H1 (cell line): ENCODE measurements around the gene ERVFRD-1. TPM values are rescaled to one million over a fixed set of nuclear protein-coding genes. Genes with fewer than 3 reads are reported as not detected.

Source experiments
- CTCF ChIA-PET: fragments of 300-600 bp; sonication (Branson Sonifier 250); formaldehyde crosslinking; loops from one replicate; lab custom pipeline; 2021; ENCODE audit not compliant: partially characterized antibody; lab: Charles Lee
- POLR2A ChIA-PET: fragments of 300-600 bp; sonication (Branson Sonifier 250); formaldehyde crosslinking; loops from one replicate; lab custom pipeline; 2021; ENCODE audit warnings: inconsistent platforms; ENCODE audit not compliant: partially characterized antibody; lab: Charles Lee
- DNase-seq, 2 experiments: peaks; one replicate each; pipeline versions ENCODE4 v3.0.0 to v3.0.0-alpha.2; 2010 to 2022; ENCODE audit warnings: low spot score in 2 of 2, low read depth in 1 of 2, mixed read lengths in 1 of 2
- FAIRE-seq: peaks from 2 replicates; lab custom pipeline; 2011; peaks lifted over from hg19 to GRCh38; lab: Jason Lieb, UNC
- H2AFZ ChIP-seq: 2 replicates; pipeline ENCODE4 v1.8.1; 2012; ENCODE audit warnings: low read length, inconsistent platforms
- H2AK5ac ChIP-seq: 2 replicates; pipeline ENCODE4 v1.6.1; 2013; ENCODE audit warnings: low read depth, low read length
- H2BK120ac ChIP-seq: replicated peaks from 2 replicates; pipeline ENCODE3; 2013; ENCODE audit warnings: low read depth, low read length, inconsistent platforms
- H2BK12ac ChIP-seq: 2 replicates; pipeline ENCODE4 v1.6.1; 2013; ENCODE audit warnings: low read depth, low read length
- H2BK15ac ChIP-seq: 2 replicates; pipeline ENCODE4 v1.6.1; 2013; ENCODE audit warnings: low read length
- H2BK20ac ChIP-seq: 2 replicates; pipeline ENCODE4 v1.6.1; 2013; ENCODE audit warnings: low read length
- H2BK5ac ChIP-seq: 2 replicates; pipeline ENCODE4 v1.6.1; 2013; ENCODE audit warnings: low read depth, low read length
- H3K14ac ChIP-seq: 2 replicates; pipeline ENCODE4 v1.6.1; 2013; ENCODE audit warnings: inconsistent platforms; ENCODE audit not compliant: insufficient read length
- H3K18ac ChIP-seq: 2 replicates; pipeline ENCODE4 v1.6.1; 2013; ENCODE audit warnings: low read length; ENCODE audit errors: extremely low read depth
- H3K23ac ChIP-seq: 2 replicates; pipeline ENCODE4 v1.6.1; 2013; ENCODE audit warnings: inconsistent platforms; ENCODE audit not compliant: insufficient read length
- H3K23me2 ChIP-seq: 2 replicates; pipeline ENCODE4 v1.6.1; 2013; ENCODE audit warnings: low read depth, low read length
- H3K27ac ChIP-seq: 2 replicates; pipeline ENCODE4 v1.6.1; 2011; ENCODE audit warnings: low read depth, low read length, inconsistent platforms
- H3K27me3 ChIP-seq, 4 experiments: replicated peaks in 1 of 4; 1 replicate in 1 of 4; 2 replicates in 3 of 4; pipeline versions ENCODE4 v1.6.1 to v1.8.1; 2011 to 2013; ENCODE audit warnings: low read length in 3 of 4, mild to moderate bottlenecking in 3 of 4, inconsistent platforms in 2 of 4, mixed read lengths in 2 of 4, moderate library complexity in 1 of 4; ENCODE audit not compliant: control insufficient read depth in 3 of 4, insufficient read depth in 3 of 4; ENCODE audit errors: extremely low read depth in 1 of 4
- H3K36me3 ChIP-seq, 4 experiments: 2 replicates each; pipeline versions ENCODE4 v1.6.1 to v1.8.1; 2011 to 2013; ENCODE audit warnings: mild to moderate bottlenecking in 4 of 4, low read length in 3 of 4, moderate library complexity in 2 of 4, control low read depth in 1 of 4, inconsistent platforms in 1 of 4; ENCODE audit not compliant: insufficient read depth in 4 of 4, control insufficient read depth in 2 of 4
- H3K4ac ChIP-seq: replicated peaks from 2 replicates; pipeline ENCODE3; 2013; ENCODE audit warnings: low read length, low read depth, mixed read lengths, inconsistent platforms; ENCODE audit not compliant: insufficient read length
- H3K4me1 ChIP-seq, 4 experiments: replicated peaks in 1 of 4; 1 replicate in 1 of 4; 2 replicates in 3 of 4; pipeline versions ENCODE4 v1.6.1 to v1.8.1; 2011 to 2013; ENCODE audit warnings: low read length in 3 of 4, inconsistent platforms in 2 of 4, mixed read lengths in 1 of 4; ENCODE audit not compliant: insufficient read depth in 4 of 4, control insufficient read depth in 3 of 4
- H3K4me2 ChIP-seq, 2 experiments: 2 replicates each; pipeline versions ENCODE4 v1.6.1 to v1.8.1; 2011 to 2013; ENCODE audit warnings: low read depth in 2 of 2, low read length in 2 of 2, control low read depth in 1 of 2, inconsistent platforms in 1 of 2, mild to moderate bottlenecking in 1 of 2; ENCODE audit not compliant: insufficient read depth in 1 of 2
- H3K4me3 ChIP-seq, 4 experiments: fragments of 200-600, 300-600 bp in 1 of 4; sonication (generic), shearing (Covaris generic), sonication (Bioruptor Twin) in 1 of 4; 2 replicates each; pipeline versions ENCODE4 v1.5.1 to v1.8.1; 2011 to 2016; ENCODE audit warnings: low read length in 4 of 4, low read depth in 3 of 4, control low read depth in 2 of 4, inconsistent platforms in 2 of 4, mild to moderate bottlenecking in 2 of 4, mixed read lengths in 1 of 4, moderate library complexity in 1 of 4; ENCODE audit not compliant: insufficient read depth in 2 of 4; ENCODE audit errors: extremely low read depth in 1 of 4
- H3K56ac ChIP-seq: replicated peaks from 2 replicates; pipeline ENCODE3; 2013; ENCODE audit warnings: low read depth, mild to moderate bottlenecking, mixed read lengths, low read length, inconsistent platforms; ENCODE audit not compliant: insufficient read length
- H3K79me1 ChIP-seq: 2 replicates; pipeline ENCODE4 v1.6.1; 2013; ENCODE audit warnings: low read depth, low read length, control low read depth
- H3K79me2 ChIP-seq, 2 experiments: 2 replicates each; pipeline versions ENCODE4 v1.6.1 to v1.8.1; 2012 to 2013; ENCODE audit warnings: low read length in 2 of 2, mild to moderate bottlenecking in 2 of 2, inconsistent platforms in 1 of 2; ENCODE audit not compliant: insufficient read depth in 2 of 2, control insufficient read depth in 1 of 2
- H3K9ac ChIP-seq, 4 experiments: replicated peaks in 1 of 4; 1 replicate in 1 of 4; 2 replicates in 3 of 4; pipeline versions ENCODE4 v1.6.1 to v1.8.1; 2011 to 2013; ENCODE audit warnings: low read depth in 3 of 4, low read length in 3 of 4, control low read depth in 2 of 4, mild to moderate bottlenecking in 2 of 4, moderate library complexity in 2 of 4, inconsistent platforms in 1 of 4; ENCODE audit errors: extremely low read depth in 1 of 4
- H3K9me3 ChIP-seq, 2 experiments: 2 replicates each; pipeline versions ENCODE4 v1.6.1 to v1.8.1; 2012 to 2013; ENCODE audit warnings: mild to moderate bottlenecking in 2 of 2, moderate library complexity in 2 of 2, control low read depth in 1 of 2, inconsistent platforms in 1 of 2, low read depth in 1 of 2, low read length in 1 of 2, mixed read lengths in 1 of 2; ENCODE audit not compliant: insufficient read depth in 2 of 2
- H4K20me1 ChIP-seq, 2 experiments: replicated peaks in 1 of 2; 2 replicates each; pipeline versions ENCODE3 to v1.8.1; 2011 to 2013; ENCODE audit warnings: inconsistent platforms in 2 of 2, low read length in 2 of 2, mild to moderate bottlenecking in 1 of 2; ENCODE audit not compliant: insufficient read depth in 2 of 2, control insufficient read depth in 1 of 2
- H4K5ac ChIP-seq: 2 replicates; pipeline ENCODE4 v1.6.1; 2013; ENCODE audit warnings: low read length, low read depth, mixed read lengths, inconsistent platforms; ENCODE audit not compliant: insufficient read length
- H4K8ac ChIP-seq: 2 replicates; pipeline ENCODE4 v1.8.0; 2013; ENCODE audit warnings: mild to moderate bottlenecking, moderate library complexity, low read length, inconsistent platforms; ENCODE audit not compliant: insufficient read depth; ENCODE audit errors: extremely low read depth
- H4K91ac ChIP-seq: replicated peaks from 2 replicates; pipeline ENCODE3; 2013; ENCODE audit warnings: low read length, mixed read lengths, inconsistent platforms; ENCODE audit not compliant: insufficient read length
- CEBPB ChIP-seq: IDR thresholded peaks from 2 replicates; pipeline ENCODE4 v1.6.1; 2012; ENCODE audit warnings: low read depth, low read length
- CHD1 ChIP-seq: IDR thresholded peaks from 2 replicates; pipeline ENCODE4 v1.6.1; 2012; ENCODE audit warnings: low read depth, low read length, improper control_type of control experiment
- CREB1 ChIP-seq: IDR thresholded peaks from 2 replicates; pipeline ENCODE4 v1.6.1; 2012; ENCODE audit warnings: inconsistent platforms
- CTBP2 ChIP-seq: IDR thresholded peaks from 2 replicates; pipeline ENCODE4 v1.7.0; 2011; ENCODE audit warnings: borderline replicate concordance, mild to moderate bottlenecking, moderate library complexity, mixed read lengths, low read length; ENCODE audit not compliant: insufficient read depth, insufficient read length
- EGR1 ChIP-seq: IDR thresholded peaks from 2 replicates; pipeline ENCODE4 v1.6.1; 2011; ENCODE audit warnings: low read depth, low read length, borderline replicate concordance
- EP300 ChIP-seq, 2 experiments: IDR thresholded peaks; 1 replicate in 1 of 2; 2 replicates in 1 of 2; pipeline ENCODE4 v1.6.1; 2011 to 2012; ENCODE audit warnings: low read depth in 2 of 2, low read length in 2 of 2, mild to moderate bottlenecking in 2 of 2, borderline replicate concordance in 1 of 2, inconsistent platforms in 1 of 2, moderate library complexity in 1 of 2
- EZH2 ChIP-seq: fragments of 200-600 bp; sonication (generic); IDR thresholded peaks from 2 replicates; pipeline ENCODE4 v1.7.1; 2012; ENCODE audit warnings: low read depth, mild to moderate bottlenecking, moderate library complexity, low read length, inconsistent platforms; ENCODE audit not compliant: severe bottlenecking
- JUND ChIP-seq: IDR thresholded peaks from 2 replicates; pipeline ENCODE4 v1.6.1; 2011; ENCODE audit warnings: mild to moderate bottlenecking, improper control_type of control experiment, low read length
- MAFK ChIP-seq: IDR thresholded peaks from 2 replicates; pipeline ENCODE4 v1.6.1; 2012; ENCODE audit warnings: low read depth, mild to moderate bottlenecking, improper control_type of control experiment, low read length
- RNF2 ChIP-seq: fragments of 200-900, 300-1000 bp; sonication (generic); IDR thresholded peaks from 2 replicates; pipeline ENCODE4 v1.7.1; 2016; ENCODE audit warnings: borderline replicate concordance, low read depth, mild to moderate bottlenecking, antibody characterized with exemption, low read length; ENCODE audit not compliant: poor library complexity, severe bottlenecking; ENCODE audit errors: missing control alignments
- SIN3A ChIP-seq, 2 experiments: IDR thresholded peaks in 1 of 2; conservative IDR thresholded peaks in 1 of 2; 2 replicates each; pipeline ENCODE4 v1.6.1; 2011 to 2012; ENCODE audit warnings: low read length in 2 of 2, improper control_type of control experiment in 1 of 2, low read depth in 1 of 2, mild to moderate bottlenecking in 1 of 2
- SRF ChIP-seq: IDR thresholded peaks from 2 replicates; pipeline ENCODE4 v1.6.1; 2011; ENCODE audit warnings: mild to moderate bottlenecking, low read depth, low read length, moderate library complexity
- TAF1 ChIP-seq: IDR thresholded peaks from 2 replicates; pipeline ENCODE4 v1.6.1; 2011; ENCODE audit warnings: mild to moderate bottlenecking, low read depth, low read length
- TBP ChIP-seq: IDR thresholded peaks from 2 replicates; pipeline ENCODE4 v1.6.1; 2011; ENCODE audit warnings: low read depth, low read length, improper control_type of control experiment
- YY1 ChIP-seq: IDR thresholded peaks from 2 replicates; pipeline ENCODE4 v1.6.1; 2011; ENCODE audit warnings: low read depth, mild to moderate bottlenecking, low read length
- WGBS, 2 experiments: shearing (Covaris generic) in 1 of 2; methylation state at CpG; one replicate each; pipeline versions ENCODE4 v1.1.6 to v1.1.7; 2013 to 2015; ENCODE audit warnings: low lambda C conversion rate in 2 of 2, mixed read lengths in 2 of 2, inconsistent platforms in 1 of 2, low coverage in 1 of 2, missing lambda C conversion rate in 1 of 2; ENCODE audit not compliant: insufficient replicate concordance in 2 of 2, insufficient coverage in 1 of 2, insufficient read length in 1 of 2; ENCODE audit errors: extremely low coverage in 1 of 2, missing lambda C conversion rate in 1 of 2; 5-methylcytosine and 5-hydroxymethylcytosine counted together
- polyA plus RNA-seq, 7 experiments: library from polyadenylated mRNA; depleted of rRNA in 3 of 7; stranded (reverse) in 5 of 7; unstranded in 2 of 7; fragments of >200 nt in 5 of 7; fragments of 200-250 nt in 2 of 7; gene quantifications; 1 replicate in 5 of 7; 2 replicates in 1 of 7; 4 replicates in 1 of 7; pipeline versions ENCODE4 v1.2.1 to v1.2.3, GENCODE V29; 2011 to 2013; ENCODE audit warnings: missing spikeins in 2 of 7, mixed read lengths in 2 of 7
- total RNA-seq: library from RNA; stranded (reverse); fragmentation: NEBNext Ultra II Directional; extraction: Animal tissue kit (Norgen Biotek cat#: 25700); gene quantifications from 2 replicates; pipeline ENCODE4 v1.2.1, GENCODE V29; 2021

ERVFRD-1 gene
- total and polyA plus RNA-seq, 2 of the 8 experiments (the other 6 are each of a cell fraction or from before 2014, with no cell fraction given) = not detected

DNA sequence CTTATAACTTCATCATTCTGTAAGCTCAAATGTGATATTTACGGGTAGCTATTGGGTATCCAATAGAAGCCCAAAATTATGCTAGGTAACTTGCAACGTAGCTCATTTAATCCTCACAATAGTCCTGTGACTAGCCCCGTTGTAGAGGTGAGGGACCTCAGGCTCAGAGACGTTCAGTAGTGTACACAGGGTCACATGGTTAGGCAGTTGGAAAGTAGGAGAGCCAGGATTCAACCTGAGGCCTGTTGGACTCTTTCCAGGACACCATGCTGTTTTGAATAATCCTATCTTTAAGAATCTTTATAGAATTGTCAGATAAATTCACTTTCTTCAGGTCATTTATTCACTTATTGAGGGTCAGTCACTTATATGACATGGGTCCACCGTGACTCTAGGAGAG lies 58.2 kb downstream of the ERVFRD-1 start:
- no peaks in the 10 kb centered on the region for H3K9me3 ChIP-seq
- no peak overlapping the region for H2AK5ac ChIP-seq
- H3K4me2 ChIP-seq = no peak overlapping the region
- H3K23ac ChIP-seq = no peak overlapping the region
- no peaks in the 10 kb centered on the region for H3K79me2 ChIP-seq
- H3K4ac ChIP-seq = no peak overlapping the region
- H3K14ac ChIP-seq = no peak overlapping the region
- CTCF ChIA-PET = interaction anchor here (0.6 to 5.4 kb wide), 7 partner anchors 10 to 442 kb away, joined by 3 to 34 read pairs (median 3); no protein-coding TSS in a partner anchor
- H4K20me1 ChIP-seq = no peaks in the 10 kb centered on the region
- DNase-seq (no peak), FAIRE-seq (no peak)
- no peak overlapping the region for H4K8ac ChIP-seq
- H4K5ac ChIP-seq = no peak overlapping the region
- no peak overlapping the region for H3K56ac ChIP-seq
- no peak overlapping the region for H3K18ac ChIP-seq
- H2BK15ac ChIP-seq = no peak overlapping the region
- no peak overlapping the region for H3K27ac ChIP-seq
- H2BK5ac ChIP-seq = no peak overlapping the region
- no peaks in the 10 kb centered on the region for H3K79me1 ChIP-seq
- peaks cover 0 to 1% (median 0%) of the 10 kb centered on the region in 4 experiments; a peak in 1 of 7 replicates for H3K27me3 ChIP-seq
- H3K4me3 ChIP-seq = no peak overlapping the region
- H2AFZ ChIP-seq = no peak overlapping the region
- H2BK120ac ChIP-seq = no peak overlapping the region
- no peak overlapping the region for H4K91ac ChIP-seq
- no peak overlapping the region for H2BK12ac ChIP-seq
- no peaks in the 10 kb centered on the region for H3K4me1 ChIP-seq
- no peak overlapping the region for H3K9ac ChIP-seq
- no peaks in the 10 kb centered on the region for H3K23me2 ChIP-seq
- POLR2A ChIA-PET = no interaction called here
- 95% methylated on average over 5 of the region's 5 CpGs; no CpG with 5 or more reads in 1 of the 2 experiments for WGBS, 2 experiments
- no peaks in the 10 kb centered on the region for H3K36me3 ChIP-seq
- no peak overlapping the region for H2BK20ac ChIP-seq
- TF ChIP-seq EGR1 (no peak), SRF (no peak), MAFK (no peak), SIN3A (conservative IDR thresholded peaks at IDR 0.05 in 1 of 2, IDR thresholded peaks at IDR 0.05 in 1 of 2; ENCODE audit: low read depth in 1 of 2, low read length in 2 of 2) (no peak), CTBP2 (no peak), TBP (no peak), CEBPB (no peak), TAF1 (no peak), EP300 (IDR thresholded peaks at IDR 0.05; ENCODE audit: borderline replicate concordance in 1 of 2, low read depth in 2 of 2, low read length in 2 of 2) (no peak), JUND (no peak), RNF2 (no peak), EZH2 (no peak), CREB1 (no peak), CHD1 (no peak), YY1 (no peak)
